Stimulated activated CD4-positive, alpha-beta T cell treated with anti-CD3 and anti-CD28 coated beads, Interleukin-12 subunit alpha, Interleukin-12 subunit beta, amount 100 ng/mL, for 48 hours (primary cell): ENCODE results near the gene NDUFV1.
"Not testable (repeated sequence)": the region's sequence is repeated elsewhere in the genome, so short reads cannot be mapped to it uniquely, and the experiment has no call there.

Source experiments
- DNase-seq, 3 donors: peaks; one replicate each; pipeline ENCODE4 v3.0.0-alpha.2; 2020; ENCODE audit warnings: low read depth in 2 of 3, low spot score in 1 of 3

NDUFV1 gene

GRCh38 chr11:67606492-67607295 lies at the start of gene NDUFV1:
Gene NDUFV1 (plus strand): TSS chr11:67606936. CDS start chr11:67607005, 69 bp downstream.
- DNase-seq = peak; percentile 93 to 96 (median 94)

GRCh38 chr11:67558084-67558772 lies 48.5 kb upstream of the NDUFV1 start:
- no peak for DNase-seq

GRCh38 chr11:67561971-67562619 lies 44.6 kb upstream of the NDUFV1 start:
- DNase-seq = no peak

GRCh38 chr11:67562963-67563704 lies 43.6 kb upstream of the NDUFV1 start:
- DNase-seq = no peak

GRCh38 chr11:67563705-67564114 lies 43.0 kb upstream of the NDUFV1 start:
- DNase-seq = not testable (repeated sequence)

GRCh38 chr11:67564230-67564629 lies 42.5 kb upstream of the NDUFV1 start:
- no peak for DNase-seq

- no peak for DNase-seq
Measured at GRCh38 chr11:67571443-67571842, 35.3 kb upstream of the NDUFV1 start.

GRCh38 chr11:67572305-67572704 lies 34.4 kb upstream of the NDUFV1 start:
- no peak for DNase-seq

- DNase-seq = peak in 1 of 3 donors; percentile 12
Measured at GRCh38 chr11:67572747-67573419, 33.9 kb upstream of the NDUFV1 start.

GRCh38 chr11:67574938-67575337 lies 31.8 kb upstream of the NDUFV1 start:
- DNase-seq = no peak

GRCh38 chr11:67576735-67577475 lies 29.8 kb upstream of the NDUFV1 start:
- no peak for DNase-seq

- DNase-seq = no peak
Measured at GRCh38 chr11:67577951-67578350, 28.8 kb upstream of the NDUFV1 start.

- no peak for DNase-seq
Measured at GRCh38 chr11:67581469-67581868, 25.3 kb upstream of the NDUFV1 start.

GRCh38 chr11:67582011-67582410 lies 24.7 kb upstream of the NDUFV1 start:
- no peak for DNase-seq

- DNase-seq = peak; percentile 57 to 78 (median 61)
Measured at GRCh38 chr11:67583247-67584204, 23.2 kb upstream of the NDUFV1 start, which contains the start of gene GSTP1. Gene GSTP1 (plus strand): TSS chr11:67583812. CDS start chr11:67583844, 32 bp downstream.

- no peak for DNase-seq
Measured at GRCh38 chr11:67584205-67584880, 22.4 kb upstream of the NDUFV1 start.

GRCh38 chr11:67584881-67585873 lies 21.6 kb upstream of the NDUFV1 start:
- DNase-seq = no peak
